Fibroblast of lung (primary cell): ENCODE data around the gene CPNE2.

Experiments
- CTCF ChIP-seq, 2 donors: IDR thresholded peaks in 1 of 2; conservative IDR thresholded peaks in 1 of 2; 1 replicate in 1 of 2; 2 replicates in 1 of 2; pipeline ENCODE4 v1.5.1; 2011 to 2012; ENCODE audit warnings: low read length in 2 of 2, control low read depth in 1 of 2, inconsistent platforms in 1 of 2, low read depth in 1 of 2, mild to moderate bottlenecking in 1 of 2
- EZH2 ChIP-seq: IDR thresholded peaks from 2 replicates; pipeline ENCODE4 v1.5.1; 2012; ENCODE audit warnings: low read length, control low read depth, mild to moderate bottlenecking; ENCODE audit errors: missing control alignments

DNA sequence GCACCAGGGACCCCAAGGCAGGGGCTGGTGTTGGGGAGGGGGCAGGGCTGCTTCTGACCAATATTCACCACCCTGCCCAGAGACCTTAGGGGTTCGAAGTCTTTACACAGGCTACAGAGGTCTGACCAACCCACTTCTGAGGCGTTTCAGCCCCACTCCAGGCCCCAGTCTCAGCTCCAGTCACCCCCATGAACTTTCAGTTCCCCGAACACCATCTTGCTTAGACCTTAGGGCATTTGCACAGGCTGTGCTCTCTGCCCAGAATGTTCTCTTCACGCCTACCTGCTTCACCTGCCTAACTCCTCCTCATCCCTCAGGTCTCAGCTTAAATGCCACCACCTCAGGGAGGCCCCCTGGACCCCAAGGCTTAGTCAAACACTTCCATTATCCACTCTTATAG is 25.8 kb upstream of the CPNE2 start:
- TF ChIP-seq CTCF (conservative IDR thresholded peaks at IDR 0.05 in 1 of 2, IDR thresholded peaks at IDR 0.05 in 1 of 2; ENCODE audit: low read depth in 1 of 2, low read length in 2 of 2): no peak
- TF ChIP-seq EZH2: no peak
